Stimulated activated CD8-positive, alpha-beta memory T cell treated with anti-CD3 and anti-CD28 coated beads, Interleukin-7, amount 100 ng/mL, for 4 hours (primary cell): Measurements from ENCODE around the gene PRKCB.

Experiments used
- DNase-seq, 2 donors: peaks; one replicate each; pipeline ENCODE4 v3.0.0-alpha.2; 2020; ENCODE audit warnings: low read depth in 2 of 2

Gene PRKCB

DNA sequence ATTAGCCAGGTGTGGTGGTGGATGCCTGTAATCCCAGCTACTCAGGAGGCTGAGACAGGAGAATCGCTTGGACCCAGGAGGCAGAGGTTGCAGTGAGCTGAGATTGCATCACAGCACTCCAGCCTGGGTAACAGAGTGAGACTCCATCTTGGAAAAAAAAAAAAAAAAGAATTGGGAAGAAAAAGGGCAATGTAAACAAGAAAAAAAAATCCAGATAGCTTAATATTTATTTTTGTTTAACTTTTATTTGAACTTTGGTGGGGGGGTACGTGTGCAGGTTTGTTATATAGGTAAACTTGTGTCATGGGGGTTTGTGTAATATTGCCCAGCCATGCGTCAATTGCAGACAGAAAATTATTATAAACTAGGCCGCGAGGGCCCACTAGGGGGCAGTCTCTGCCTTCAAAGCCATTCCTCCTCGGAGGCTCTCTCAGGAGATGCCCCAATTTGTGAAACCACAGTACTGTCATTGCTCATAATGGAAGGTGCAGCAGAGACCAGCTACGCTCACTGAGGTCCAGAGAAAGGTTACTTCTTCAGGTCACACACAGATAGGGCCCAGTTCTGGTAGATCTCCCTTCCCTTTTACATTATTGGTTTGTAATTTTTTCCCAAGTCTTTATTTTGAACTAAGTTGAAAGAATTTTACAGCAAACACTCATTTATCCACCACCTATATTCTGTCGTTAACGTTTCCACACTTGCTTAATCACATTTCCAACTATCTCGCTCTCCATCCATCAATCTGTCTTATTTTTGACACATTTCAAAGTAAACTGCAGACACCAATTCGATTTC, 206.2 kb downstream of the PRKCB start:
- DNase-seq, result peak; percentile 64

DNA sequence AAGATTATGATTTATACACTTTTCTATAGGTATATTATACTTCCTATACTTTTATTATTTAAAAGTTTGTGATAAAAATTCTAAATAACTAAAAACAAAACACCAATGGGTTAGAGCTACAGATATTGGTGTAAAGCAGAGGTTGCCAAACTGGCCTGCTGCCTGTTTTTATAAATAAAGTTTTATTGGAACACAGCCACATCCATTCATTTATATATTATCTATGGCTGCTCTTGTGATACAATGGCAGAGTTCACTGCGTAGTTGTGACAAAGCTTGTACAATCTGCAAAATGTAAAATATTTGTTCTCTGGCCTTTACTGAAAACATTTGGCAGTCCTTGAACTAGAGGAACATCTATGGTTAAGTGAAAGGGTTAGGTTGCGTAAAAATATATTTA, 208.7 kb downstream of the PRKCB start:
- DNase-seq, result no peak

DNA sequence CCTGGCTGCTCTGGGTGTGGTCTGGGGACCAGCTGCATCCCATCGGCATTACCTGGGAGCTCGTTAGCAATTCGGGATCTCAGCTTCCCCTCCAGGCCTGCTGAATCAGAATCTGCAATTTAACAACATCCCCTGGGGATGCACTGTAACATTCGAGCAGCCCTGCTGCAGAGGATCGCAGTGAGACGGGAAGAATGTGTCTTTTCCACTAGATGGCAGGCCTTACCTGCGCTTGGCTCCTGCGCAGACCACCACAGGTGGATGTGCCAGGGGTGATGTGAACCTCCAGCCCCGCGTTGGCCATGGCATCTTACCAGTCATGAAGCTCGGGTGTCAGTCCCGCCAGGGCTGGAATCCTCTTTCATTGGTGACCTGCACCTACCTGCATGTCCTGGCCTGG, 209.9 kb downstream of the PRKCB start:
- DNase-seq, result no peak

DNA sequence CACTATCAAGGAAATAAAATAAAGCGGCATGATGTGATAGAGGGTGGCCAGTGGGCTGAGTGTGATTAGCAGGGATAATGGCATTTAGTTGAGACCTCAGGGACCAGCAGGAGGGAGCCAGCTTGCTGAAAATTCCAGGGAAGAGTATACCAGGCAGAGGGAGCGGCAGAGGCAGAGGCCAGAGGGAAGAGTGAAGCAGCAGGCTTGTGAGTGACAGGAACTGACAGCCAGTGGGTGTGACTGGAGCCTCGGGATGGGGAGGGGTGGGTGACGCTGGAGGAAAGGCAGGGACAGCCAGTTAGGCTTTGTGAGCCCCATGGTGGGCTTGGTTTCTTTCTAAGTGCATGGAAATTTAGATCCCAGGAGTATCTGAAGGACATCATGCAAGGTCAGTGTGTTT, 210.7 kb downstream of the PRKCB start:
- DNase-seq, result no peak

DNA sequence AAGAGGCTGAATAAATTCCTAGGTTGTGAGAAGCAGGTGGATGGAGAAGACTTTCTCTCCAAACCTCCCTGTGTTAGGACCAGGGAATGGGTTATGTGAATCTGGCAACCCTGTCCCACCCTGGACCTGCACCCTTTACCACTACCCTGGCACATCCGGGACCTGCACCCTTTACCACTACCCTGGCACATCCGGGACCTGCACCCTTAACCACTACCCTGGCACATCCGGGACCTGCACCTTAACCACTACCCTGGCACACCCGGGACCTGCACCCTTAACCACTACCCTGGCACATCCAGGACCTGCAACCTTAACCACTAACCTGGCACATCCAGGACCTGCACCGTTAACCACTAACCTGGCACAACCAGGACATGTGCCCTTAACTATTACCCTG, 213.3 kb downstream of the PRKCB start:
- no peak for DNase-seq

DNA sequence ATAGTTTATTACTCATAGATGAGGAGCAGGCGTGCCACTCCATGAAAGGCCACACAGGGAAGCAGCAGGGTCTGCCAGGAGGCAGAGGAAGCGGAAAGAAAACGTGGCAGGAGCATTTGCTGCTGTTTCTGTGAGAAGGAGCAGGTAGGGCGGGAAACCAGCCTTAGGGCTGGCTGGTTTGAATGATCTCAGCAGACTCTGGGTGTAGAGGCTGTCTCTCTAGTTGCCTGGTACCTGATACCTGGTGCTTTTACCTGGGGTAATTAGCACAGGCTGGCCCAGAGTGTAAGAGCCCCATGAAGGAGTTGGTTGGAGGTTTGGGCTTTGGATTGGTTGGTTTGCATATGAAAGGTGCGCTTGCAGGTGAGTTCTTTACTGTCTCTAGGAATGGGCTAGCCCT, 215.3 kb downstream of the PRKCB start:
- no peak for DNase-seq

DNA sequence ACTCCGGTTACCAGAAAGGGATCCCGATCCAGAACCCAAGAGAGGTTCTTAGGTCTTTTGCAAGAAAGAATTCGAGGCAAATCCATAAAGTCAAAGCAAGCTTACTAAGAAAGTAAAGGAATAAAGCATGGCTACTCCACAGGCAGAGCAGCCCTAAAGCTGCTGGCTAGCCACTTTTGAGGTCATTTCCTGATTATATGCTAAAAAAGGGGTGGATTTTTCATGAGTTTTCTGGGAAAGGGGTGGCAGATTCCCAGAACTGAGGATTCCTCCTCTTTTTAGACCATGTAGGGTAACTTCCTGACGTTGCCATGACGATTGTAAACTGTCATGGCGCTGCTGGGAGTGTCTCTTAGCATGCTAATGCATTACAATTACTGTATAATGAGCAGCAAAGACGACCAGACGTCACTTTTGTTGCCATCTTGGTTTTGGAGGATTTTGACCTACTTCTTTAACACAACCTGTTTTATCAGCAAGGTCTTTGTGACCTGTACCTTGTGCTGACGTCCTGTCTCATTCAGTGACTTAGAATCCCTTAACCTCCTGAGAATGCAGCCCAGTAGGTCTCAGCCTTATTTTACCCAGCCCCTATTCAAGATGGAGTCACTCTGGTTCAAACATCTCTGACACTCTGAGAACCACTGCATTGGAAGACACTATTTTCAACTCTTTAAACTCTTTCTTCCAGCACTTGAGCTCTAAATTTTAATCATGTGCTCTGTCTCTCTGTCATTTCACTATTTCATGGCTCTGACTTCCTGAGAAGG, 216.7 kb downstream of the PRKCB start:
- no peak for DNase-seq

DNA sequence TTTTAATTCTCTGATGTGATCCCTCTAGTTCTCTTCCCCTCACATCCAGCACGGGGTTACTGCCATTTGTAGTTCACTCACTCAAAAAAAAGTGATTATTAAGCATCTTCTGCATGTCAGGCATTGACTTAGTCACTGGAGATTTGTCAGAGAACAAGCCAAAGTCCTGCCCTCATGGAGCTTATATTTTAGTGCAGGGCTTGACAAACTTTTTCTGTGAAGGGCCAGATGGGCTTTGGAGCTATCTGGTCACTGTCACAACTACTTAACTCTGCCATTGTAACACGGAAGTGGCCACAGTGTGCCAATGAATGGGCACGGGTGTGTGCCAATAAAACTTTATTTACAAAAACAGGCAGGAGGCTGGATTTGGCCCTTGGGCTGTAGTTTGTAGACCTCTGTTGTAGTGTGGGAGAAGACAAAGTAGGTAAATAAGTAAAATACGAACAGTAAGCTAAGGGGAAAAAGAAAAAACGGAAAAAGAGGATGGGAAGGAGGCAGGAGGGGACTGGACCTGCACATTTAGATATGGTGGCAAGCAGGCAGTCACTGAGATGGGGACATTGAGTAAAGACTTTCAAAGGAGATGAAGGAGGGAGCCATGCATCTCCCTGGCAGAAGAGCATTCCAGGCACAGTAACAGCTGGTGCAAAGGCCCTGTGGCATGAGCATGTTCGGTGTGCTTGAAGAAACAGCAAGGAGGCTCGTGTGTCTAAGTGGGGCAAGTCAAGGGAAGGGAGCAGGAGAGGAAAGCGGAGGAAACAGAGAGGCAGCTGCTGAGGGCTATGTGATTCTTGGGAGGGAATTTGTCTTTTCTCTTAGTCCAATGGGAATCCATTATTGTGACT, 217.5 kb downstream of the PRKCB start:
- DNase-seq, result no peak

DNA sequence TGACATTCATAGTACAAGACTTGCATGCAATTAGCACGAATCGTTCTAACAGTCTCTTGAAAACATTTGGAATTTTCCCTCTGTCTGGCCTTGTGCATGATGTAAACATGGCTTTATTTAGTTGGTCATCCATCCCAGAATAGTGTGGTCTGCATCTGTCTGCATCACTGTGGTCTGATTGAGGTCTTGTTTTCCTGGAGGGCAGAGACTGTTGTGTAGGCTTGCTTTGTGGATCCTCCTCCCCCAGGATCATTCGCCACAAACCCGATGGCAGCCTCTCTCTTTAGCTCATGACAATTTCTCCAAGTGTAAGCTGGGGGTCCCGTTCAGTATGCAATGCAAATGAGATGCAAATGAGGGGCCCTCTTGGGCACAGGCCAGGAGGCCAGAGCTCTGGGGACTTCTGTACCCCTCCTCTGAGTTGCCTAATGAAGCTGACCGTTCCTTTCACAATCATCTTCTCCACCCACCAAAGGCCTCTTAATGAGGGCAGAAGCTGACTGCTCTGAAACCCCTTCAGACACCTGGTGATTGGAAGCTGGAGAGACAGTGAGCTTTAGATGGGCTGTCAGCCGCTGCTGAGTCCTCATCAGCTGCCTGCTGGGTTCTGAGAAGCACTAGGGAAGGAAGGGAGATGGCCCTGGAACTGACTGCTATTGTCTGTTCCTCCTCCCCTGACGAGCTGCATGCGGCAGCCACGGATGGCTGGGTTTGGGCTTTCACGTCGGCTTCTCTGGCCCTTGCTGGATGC, 219.1 kb downstream of the PRKCB start:
- no peak for DNase-seq

DNA sequence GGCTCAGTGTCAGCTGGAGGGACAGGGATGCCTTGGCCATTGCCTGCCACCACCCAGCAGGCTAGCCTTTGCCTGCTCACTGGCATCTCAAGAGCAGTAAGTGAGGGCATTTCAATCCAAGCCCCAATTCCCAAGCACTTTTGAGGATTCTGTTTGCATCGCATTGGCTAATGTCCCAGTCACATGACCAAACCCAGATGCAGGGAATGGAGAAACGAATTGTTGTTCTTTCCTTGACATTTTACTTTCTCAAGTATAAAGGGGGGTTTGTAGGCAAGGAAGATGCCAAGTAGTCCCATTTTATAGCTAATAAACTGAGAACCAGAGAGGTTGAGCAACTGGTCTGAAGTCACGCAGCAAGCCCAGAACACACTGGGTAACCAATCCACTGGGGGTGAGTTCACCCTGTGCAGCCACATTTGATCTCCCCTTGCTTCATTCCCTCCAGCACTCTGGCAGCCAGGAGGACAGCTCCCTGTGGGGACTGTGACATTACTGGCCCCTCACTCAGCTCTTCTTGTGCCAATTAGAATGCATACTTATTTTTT, 226.6 kb downstream of the PRKCB start:
- DNase-seq, result no peak

DNA sequence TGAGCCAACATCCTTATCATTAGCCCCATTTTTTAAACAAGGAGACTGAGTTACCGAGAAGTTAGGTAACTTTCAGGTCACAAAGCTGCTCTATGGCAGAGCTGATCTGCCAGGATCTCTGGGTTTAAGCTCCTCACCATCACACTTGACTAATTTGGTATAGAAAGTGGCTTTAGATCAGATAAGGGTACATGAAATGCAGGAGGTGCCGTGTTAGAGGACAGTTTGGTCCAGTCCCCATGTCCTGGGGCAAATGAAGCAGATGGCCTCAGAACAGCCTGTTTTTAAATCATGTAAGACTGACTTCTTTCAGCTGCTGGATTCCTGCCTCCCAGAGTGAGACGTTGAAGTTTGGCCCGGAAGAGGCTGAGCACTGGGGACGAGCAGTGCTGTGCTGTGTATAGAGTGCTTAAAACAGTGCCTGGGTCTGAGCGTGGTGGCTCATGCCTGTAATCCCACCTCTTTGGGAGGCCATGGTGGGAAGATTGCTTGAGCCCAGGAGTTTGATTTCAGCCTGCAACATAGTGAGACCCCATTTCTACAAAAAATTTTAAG, 233.3 kb downstream of the PRKCB start:
- no peak for DNase-seq

DNA sequence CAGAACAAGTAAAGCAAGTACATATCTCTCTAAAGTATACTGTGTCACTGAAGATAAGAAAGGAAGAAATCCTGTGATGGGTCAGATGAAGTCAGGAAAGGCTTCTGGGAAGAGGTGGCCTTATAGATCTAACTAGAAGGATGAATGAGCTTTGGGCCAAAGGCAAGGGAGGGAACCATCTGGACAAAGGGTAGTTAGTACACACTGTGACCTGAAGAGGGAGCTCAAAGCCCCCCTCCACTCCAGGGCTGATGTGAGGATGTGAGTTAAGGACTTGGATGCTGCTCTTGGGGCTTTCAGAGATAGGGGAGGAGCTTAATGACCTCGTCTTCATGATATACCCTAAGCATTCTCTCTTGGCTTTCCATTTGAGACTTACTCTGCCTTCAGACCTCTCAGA, 235.1 kb downstream of the PRKCB start:
- DNase-seq, result no peak

DNA sequence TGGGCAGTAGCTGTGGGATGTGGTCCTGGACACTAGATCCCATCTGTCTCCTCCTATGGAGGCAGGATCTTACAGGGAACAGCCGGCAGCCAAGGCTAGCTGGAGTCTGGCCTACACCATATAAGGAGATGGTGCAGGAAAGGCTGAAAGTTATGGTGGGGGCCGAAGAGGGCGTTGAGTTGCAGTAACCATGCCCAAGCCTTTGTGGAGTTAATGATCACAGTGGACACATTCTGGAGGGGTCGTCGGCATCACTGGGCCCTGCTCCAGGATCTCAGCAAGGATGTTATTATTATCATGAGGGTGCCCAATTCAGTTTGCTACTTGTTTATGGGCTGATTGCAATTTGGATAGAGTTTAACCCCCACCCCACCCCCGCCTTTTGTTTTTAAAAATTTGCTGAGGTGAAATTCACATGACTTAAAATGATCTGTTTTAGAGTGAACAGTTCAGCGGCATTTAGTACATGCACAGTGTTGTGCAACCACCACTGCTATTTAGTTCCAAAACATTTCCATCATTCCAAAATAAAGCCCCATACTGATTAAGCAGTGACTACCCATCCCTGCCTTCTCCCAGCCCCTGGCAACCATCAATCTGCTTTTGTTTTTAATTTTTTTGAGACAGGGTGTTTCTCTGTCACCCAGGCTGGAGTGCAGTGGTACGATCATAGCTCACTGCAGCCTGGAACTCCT, 236.0 kb downstream of the PRKCB start:
- no peak for DNase-seq

DNA sequence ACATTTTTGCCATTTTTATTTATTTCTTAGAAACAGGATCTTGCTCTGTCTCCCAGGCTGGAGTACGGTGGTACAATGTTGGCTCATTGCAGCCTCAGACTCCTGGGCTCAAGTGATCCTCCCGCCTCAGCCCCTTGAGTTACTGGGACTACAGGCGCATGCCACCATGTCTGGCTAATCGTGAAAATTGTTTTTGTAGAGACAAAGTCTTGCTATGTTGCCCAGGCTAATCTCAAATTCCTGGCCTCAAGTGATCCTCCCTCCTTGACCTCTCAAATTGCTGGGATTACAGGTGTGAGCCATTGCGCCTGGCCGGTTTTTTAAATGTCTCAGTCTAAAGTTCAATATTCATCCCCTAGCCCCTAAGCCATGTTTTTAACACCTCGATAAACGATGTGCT, 237.5 kb downstream of the PRKCB start:
- DNase-seq, result no peak

DNA sequence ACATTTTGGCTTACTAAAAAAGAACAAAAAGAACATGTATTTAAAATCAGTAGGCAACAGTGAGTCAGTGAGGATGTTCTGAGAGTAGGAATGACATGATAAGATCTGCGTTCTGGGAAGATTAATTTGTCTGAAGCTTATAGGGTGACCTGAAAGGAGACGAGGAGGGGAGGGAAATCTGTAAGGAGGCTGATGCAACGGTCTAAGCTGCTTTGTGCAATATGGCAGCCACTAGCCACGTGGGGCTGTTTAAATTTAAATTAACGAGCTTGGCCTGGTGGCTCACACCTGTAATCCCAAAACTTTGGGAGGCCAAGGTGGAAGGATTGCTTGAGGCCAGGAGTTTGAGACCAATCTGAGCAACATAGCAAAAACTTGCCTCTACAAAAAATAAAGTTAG, 238.8 kb downstream of the PRKCB start:
- no peak for DNase-seq

DNA sequence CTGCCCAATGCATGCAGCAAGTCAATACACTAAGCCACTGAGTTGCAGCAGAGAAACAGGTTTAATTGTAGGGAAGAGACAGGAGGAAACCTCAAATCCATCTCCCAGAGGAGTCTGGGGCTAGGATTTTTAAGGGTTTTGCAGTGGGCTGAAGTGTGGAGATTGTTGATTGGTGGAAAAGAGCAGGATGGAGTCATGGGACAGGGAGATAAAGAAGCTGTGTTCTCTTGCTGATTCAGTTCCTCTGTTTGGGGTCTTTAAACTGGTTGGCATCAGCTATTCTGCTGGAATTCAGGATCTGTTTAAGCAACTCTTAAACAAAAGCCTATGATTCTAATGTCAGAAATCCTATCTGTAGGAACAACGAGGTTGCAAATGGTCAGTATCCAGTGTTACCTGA, 239.5 kb downstream of the PRKCB start:
- DNase-seq, result no peak

DNA sequence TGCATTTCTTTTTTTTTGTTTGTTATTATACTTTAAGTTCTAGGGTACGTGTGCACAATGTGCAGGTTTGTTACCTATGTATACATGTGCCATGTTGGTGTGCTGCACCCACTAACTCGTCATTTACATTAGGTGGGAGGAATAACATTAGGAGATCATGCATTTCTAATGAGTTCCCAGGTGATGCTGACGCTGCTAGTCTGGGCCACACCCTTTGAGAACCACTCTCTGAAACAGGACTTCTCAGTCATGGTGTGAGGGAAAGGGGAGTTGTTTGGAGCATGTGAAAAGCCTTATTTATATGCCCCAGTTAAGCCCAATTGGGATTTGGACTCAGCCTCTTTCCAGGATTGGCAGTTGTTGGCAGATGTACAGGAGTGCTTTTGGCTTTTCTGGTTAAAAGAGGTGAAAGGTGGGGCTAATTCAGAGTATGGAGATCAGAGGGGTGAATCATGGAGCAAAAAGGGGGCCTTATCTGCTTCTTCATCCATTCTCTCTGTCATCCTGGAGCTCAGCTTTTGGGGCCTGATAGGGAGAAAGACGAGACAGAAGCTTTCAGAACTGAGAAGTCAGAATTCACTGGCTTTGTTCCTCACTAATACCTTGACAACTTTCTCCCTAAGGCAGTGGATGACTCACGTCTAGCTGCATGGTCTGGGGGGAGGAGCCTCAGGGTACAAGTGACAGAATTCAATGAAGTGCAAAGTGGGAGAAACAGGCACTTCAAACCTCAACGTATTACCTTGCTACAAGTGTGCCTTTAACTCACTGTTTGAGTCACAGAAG, 240.3 kb downstream of the PRKCB start:
- peak in 1 of 2 donors; percentile 10 for DNase-seq

DNA sequence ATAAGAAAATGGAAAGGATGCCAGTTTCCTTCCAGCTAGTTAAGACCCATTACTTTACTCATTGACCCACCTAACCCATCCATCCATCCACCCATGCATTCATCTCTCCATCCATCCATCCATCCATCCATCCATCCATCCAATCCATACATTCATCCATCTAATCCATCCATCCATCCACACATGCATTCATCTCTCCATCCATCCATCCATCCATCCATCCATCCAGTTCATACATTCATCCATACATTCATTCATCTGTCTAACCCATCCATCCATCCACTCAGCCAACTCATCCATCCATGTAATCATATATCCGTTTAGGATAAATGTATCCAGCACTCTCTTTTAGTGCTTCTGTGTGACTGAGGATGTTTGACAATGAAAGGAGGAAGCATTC, 241.5 kb downstream of the PRKCB start:
- no peak for DNase-seq

DNA sequence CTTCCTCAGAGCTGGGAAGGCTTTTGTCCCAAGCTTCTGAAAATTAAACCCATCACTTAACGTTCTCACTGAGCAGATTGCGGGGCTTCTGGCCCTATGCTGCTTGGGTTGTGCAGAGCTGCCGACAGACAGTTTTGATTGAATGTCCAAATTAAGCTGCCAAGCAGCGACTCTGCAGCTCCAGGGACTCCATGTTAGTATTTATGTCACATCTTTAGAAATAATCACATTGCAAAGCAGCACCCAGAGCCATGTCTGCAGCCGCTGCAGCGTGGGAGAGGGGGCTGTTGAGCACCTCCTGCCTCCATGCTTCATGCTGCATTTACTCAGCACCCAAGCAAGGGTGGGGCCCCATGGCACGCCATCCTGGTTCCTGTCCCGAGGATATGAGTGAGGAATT, 242.2 kb downstream of the PRKCB start:
- DNase-seq, result no peak

DNA sequence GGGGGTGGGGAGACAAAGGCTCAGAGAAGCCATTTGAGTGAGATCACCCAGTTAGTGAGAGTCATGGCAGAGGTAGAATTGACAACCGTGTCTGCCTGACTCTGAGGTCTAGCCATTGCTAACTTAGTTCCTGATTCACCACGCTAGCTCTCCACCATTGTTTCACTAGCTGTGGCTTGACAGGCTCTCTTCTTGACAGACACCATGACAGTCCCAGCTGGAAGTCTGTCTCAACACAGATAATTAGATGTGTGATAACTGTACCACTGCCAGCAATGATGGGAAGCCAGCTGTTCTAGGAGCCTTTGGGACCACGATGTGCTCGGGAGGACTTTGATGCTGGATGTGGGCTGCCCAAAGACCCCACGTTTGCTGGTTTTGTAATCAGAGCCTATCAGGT, 249.9 kb downstream of the PRKCB start:
- no peak for DNase-seq
